ENCODE measurements around the gene ADGRA1. TPM values are rescaled to one million over a fixed set of nuclear protein-coding genes. Genes with fewer than 3 reads are reported as not detected.
A peak's percentile ranks its signal among the peaks of the same experiment; 100 is the strongest.

The ADGRA1 gene
- not detected for total RNA-seq

- Mint-ChIP-seq H3K9me3 (ENCODE audit: insufficient read depth) (no peaks in the 10 kb centered on the region), H3K27me3 (ENCODE audit: low read depth) (peaks cover 19% of the 10 kb centered on the region), H3K4me3 (no peak within 1 kb of the TSS), H3K4me1 (ENCODE audit: low read depth) (no peaks in the 10 kb centered on the region), H3K27ac (no peak within 1 kb of the TSS), H3K36me3 (ENCODE audit: low read depth) (no peaks in the 10 kb centered on the region)
- ChIA-PET POLR2A (no interaction called here), CTCF (no interaction called here)
- ATAC-seq: peak; percentile 12
- DNase-seq: no peak
Measured at GRCh38 chr10:133087679-133088178, at the start of gene ADGRA1. TSS of gene ADGRA1 (plus strand) at chr10:133087924. CDS start at chr10:133088910, 986 bp downstream.

GRCh38 chr10:133038036-133038823 is 49.5 kb upstream of the ADGRA1 start:
- Mint-ChIP-seq H3K9me3 (ENCODE audit: insufficient read depth) (no peaks in the 10 kb centered on the region), H3K4me1 (ENCODE audit: low read depth) (no peaks in the 10 kb centered on the region), H3K27me3 (ENCODE audit: low read depth) (no peaks in the 10 kb centered on the region), H3K27ac (no peak overlapping the region), H3K36me3 (ENCODE audit: low read depth) (no peaks in the 10 kb centered on the region), H3K4me3 (no peak overlapping the region)
- no peak for DNase-seq
- CTCF ChIA-PET: no interaction called here
- POLR2A ChIA-PET: no interaction called here
- no peak for ATAC-seq

- no peak overlapping the region for H3K27ac Mint-ChIP-seq
- ChIA-PET CTCF (no interaction called here), POLR2A (no interaction called here)
- H3K4me3 Mint-ChIP-seq: no peak overlapping the region
- DNase-seq (no peak), ATAC-seq (no peak)
- H3K36me3 Mint-ChIP-seq (ENCODE audit: low read depth): no peaks in the 10 kb centered on the region
- no peaks in the 10 kb centered on the region for H3K9me3 Mint-ChIP-seq (ENCODE audit: insufficient read depth)
- H3K27me3 Mint-ChIP-seq (ENCODE audit: low read depth): no peaks in the 10 kb centered on the region
- H3K4me1 Mint-ChIP-seq (ENCODE audit: low read depth): no peaks in the 10 kb centered on the region
Measured at GRCh38 chr10:133039107-133039802, 48.5 kb upstream of the ADGRA1 start.

- CTCF ChIA-PET: no interaction called here
- Mint-ChIP-seq H3K27ac (no peak overlapping the region), H3K4me1 (ENCODE audit: low read depth) (no peaks in the 10 kb centered on the region), H3K36me3 (ENCODE audit: low read depth) (no peaks in the 10 kb centered on the region), H3K4me3 (no peak overlapping the region), H3K9me3 (ENCODE audit: insufficient read depth) (no peaks in the 10 kb centered on the region), H3K27me3 (ENCODE audit: low read depth) (no peaks in the 10 kb centered on the region)
- POLR2A ChIA-PET: no interaction called here
- ATAC-seq (no peak), DNase-seq (no peak)
Measured at GRCh38 chr10:133039803-133040165, 47.9 kb upstream of the ADGRA1 start.

- H3K27ac Mint-ChIP-seq: no peak overlapping the region
- H3K4me3 Mint-ChIP-seq: no peak overlapping the region
- H3K27me3 Mint-ChIP-seq (ENCODE audit: low read depth): no peaks in the 10 kb centered on the region
- ATAC-seq (no peak), DNase-seq (no peak)
- no peaks in the 10 kb centered on the region for H3K36me3 Mint-ChIP-seq (ENCODE audit: low read depth)
- POLR2A ChIA-PET: interaction anchor here (0.6 kb wide), 1 partner anchor 351 kb away, joined by 3 read pairs; no protein-coding TSS in a partner anchor
- no peaks in the 10 kb centered on the region for H3K9me3 Mint-ChIP-seq (ENCODE audit: insufficient read depth)
- H3K4me1 Mint-ChIP-seq (ENCODE audit: low read depth): no peaks in the 10 kb centered on the region
- CTCF ChIA-PET: no interaction called here
Measured at GRCh38 chr10:133040198-133040597, 47.5 kb upstream of the ADGRA1 start.

GRCh38 chr10:133041101-133041500 is 46.6 kb upstream of the ADGRA1 start:
- Mint-ChIP-seq H3K4me1 (ENCODE audit: low read depth) (no peaks in the 10 kb centered on the region), H3K27me3 (ENCODE audit: low read depth) (no peaks in the 10 kb centered on the region), H3K36me3 (ENCODE audit: low read depth) (no peaks in the 10 kb centered on the region), H3K4me3 (no peak overlapping the region), H3K9me3 (ENCODE audit: insufficient read depth) (no peaks in the 10 kb centered on the region), H3K27ac (no peak overlapping the region)
- POLR2A ChIA-PET: interaction anchor here (0.6 kb wide), 1 partner anchor 350 kb away, joined by 3 read pairs; no protein-coding TSS in a partner anchor
- CTCF ChIA-PET: no interaction called here
- DNase-seq (no peak), ATAC-seq (no peak)

- Mint-ChIP-seq H3K9me3 (ENCODE audit: insufficient read depth) (no peaks in the 10 kb centered on the region), H3K27me3 (ENCODE audit: low read depth) (no peaks in the 10 kb centered on the region), H3K36me3 (ENCODE audit: low read depth) (no peaks in the 10 kb centered on the region), H3K27ac (no peak overlapping the region), H3K4me3 (no peak overlapping the region), H3K4me1 (ENCODE audit: low read depth) (no peaks in the 10 kb centered on the region)
- ChIA-PET CTCF (no interaction called here), POLR2A (interaction anchor here (0.7 kb wide), 1 partner anchor 198 kb away, joined by 3 read pairs; no protein-coding TSS in a partner anchor)
- ATAC-seq (no peak), DNase-seq (no peak)
Measured at GRCh38 chr10:133042061-133042460, 45.7 kb upstream of the ADGRA1 start.

- DNase-seq (no peak), ATAC-seq (no peak)
- Mint-ChIP-seq H3K4me3 (no peak overlapping the region), H3K36me3 (ENCODE audit: low read depth) (no peaks in the 10 kb centered on the region), H3K27ac (no peak overlapping the region), H3K4me1 (ENCODE audit: low read depth) (no peaks in the 10 kb centered on the region), H3K9me3 (ENCODE audit: insufficient read depth) (no peaks in the 10 kb centered on the region), H3K27me3 (ENCODE audit: low read depth) (no peaks in the 10 kb centered on the region)
- ChIA-PET CTCF (no interaction called here), POLR2A (no interaction called here)
Measured at GRCh38 chr10:133042816-133043215, 44.9 kb upstream of the ADGRA1 start.

DNA sequence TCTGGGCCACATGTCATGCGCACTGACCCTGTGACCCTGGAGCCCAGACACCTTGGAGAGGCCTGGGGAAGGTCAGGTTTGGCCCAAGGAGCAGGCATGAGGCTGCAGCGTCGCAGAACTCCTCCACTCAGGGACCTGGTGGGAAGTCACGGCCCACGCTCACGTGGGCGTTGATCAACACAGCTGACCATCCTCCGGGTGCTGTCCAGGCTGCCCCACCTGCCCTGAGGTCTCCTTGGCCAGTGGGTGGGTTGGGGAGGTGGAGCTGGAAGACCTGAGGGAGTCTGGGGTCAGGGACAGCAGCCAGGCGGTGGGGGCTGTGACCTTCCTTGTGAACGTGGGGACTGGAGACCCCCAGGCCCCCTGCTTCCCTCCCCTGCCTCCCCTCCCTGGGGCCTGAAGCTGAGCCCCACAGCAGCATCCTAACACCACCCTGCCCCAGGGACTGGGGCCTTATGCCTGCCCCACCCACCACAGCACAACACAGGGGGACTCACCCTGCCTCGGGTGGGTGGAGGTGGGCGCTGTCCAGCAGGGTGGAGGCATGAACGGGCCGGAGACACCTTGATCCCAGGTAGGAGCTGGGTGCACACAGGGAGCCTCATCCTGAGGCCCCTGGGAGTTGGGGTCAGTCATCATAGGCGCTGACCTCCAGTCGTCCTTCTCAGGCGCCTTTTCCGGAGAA is 44.0 kb upstream of the ADGRA1 start:
- H3K27me3 Mint-ChIP-seq (ENCODE audit: low read depth): peaks cover 2% of the 10 kb centered on the region
- no peak for DNase-seq
- H3K36me3 Mint-ChIP-seq (ENCODE audit: low read depth): no peaks in the 10 kb centered on the region
- POLR2A ChIA-PET: no interaction called here
- no peak overlapping the region for H3K27ac Mint-ChIP-seq
- no peaks in the 10 kb centered on the region for H3K9me3 Mint-ChIP-seq (ENCODE audit: insufficient read depth)
- no peak overlapping the region for H3K4me3 Mint-ChIP-seq
- CTCF ChIA-PET: no interaction called here
- no peak for ATAC-seq
- H3K4me1 Mint-ChIP-seq (ENCODE audit: low read depth): no peaks in the 10 kb centered on the region

GRCh38 chr10:133044401-133044811 is 43.3 kb upstream of the ADGRA1 start:
- DNase-seq: no peak
- H3K27me3 Mint-ChIP-seq (ENCODE audit: low read depth): peaks cover 3% of the 10 kb centered on the region

DNA sequence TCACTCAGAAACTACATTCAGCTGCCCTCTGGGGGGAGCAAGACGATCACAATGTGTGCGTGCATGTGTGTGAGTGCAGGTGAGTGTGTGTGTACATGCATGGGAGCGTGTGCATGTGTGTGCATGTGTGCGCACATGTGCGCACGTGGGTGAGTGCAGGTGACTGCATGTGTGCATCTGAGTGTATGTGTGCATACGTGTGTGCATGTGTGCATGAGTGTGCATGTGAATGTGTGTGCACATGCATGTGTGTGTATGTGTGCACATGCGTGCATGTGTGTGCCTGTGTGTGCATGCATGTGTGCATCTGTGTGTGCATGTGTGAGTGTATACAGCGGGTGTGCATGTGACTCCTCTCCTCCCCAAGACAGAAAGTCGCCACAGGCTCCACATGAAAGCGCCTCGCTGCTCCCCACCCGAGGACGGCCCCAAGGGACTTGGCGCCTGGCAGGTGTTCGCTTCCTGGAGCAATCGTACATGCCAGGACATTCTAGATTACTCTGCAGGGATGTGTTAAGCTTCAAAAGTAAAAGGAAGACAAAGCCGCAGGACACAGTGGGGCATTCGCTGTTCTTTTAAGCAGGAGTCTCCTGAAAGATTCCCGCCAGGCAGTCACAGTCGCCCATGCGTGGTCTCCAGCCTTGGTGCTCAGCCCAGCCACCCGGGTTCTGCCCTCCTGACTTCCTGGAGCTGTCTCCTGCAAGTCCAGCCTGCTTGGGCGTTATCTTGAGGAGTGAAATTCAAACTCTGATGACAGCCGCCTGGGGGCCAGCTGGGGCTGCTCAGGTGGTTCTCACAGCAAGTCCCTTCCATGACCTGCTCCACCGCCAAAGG is 42.0 kb upstream of the ADGRA1 start:
- Mint-ChIP-seq H3K27ac (no peak overlapping the region), H3K4me3 (no peak overlapping the region), H3K9me3 (ENCODE audit: insufficient read depth) (no peaks in the 10 kb centered on the region), H3K36me3 (ENCODE audit: low read depth) (no peaks in the 10 kb centered on the region), H3K4me1 (ENCODE audit: low read depth) (no peaks in the 10 kb centered on the region), H3K27me3 (ENCODE audit: low read depth) (peaks cover 3% of the 10 kb centered on the region)
- DNase-seq (no peak), ATAC-seq (no peak)
- CTCF ChIA-PET: no interaction called here
- POLR2A ChIA-PET: no interaction called here

More at GRCh38 chr10:133044401-133044811, 43.3 kb upstream of the ADGRA1 start:
- ChIA-PET CTCF (no interaction called here), POLR2A (interaction anchor here (0.6 kb wide), 1 partner anchor 69 kb away, joined by 3 read pairs; no protein-coding TSS in a partner anchor)
- H3K4me1 Mint-ChIP-seq (ENCODE audit: low read depth): no peaks in the 10 kb centered on the region
- ATAC-seq: no peak
- H3K4me3 Mint-ChIP-seq: no peak overlapping the region
- no peaks in the 10 kb centered on the region for H3K9me3 Mint-ChIP-seq (ENCODE audit: insufficient read depth)
- no peaks in the 10 kb centered on the region for H3K36me3 Mint-ChIP-seq (ENCODE audit: low read depth)
- H3K27ac Mint-ChIP-seq: no peak overlapping the region
